Esophagus muscularis mucosa (tissue), 4 donors: ENCODE data around the gene CDC20. TPM values are rescaled to one million over a fixed set of nuclear protein-coding genes. Genes with fewer than 3 reads are reported as not detected.
A peak's percentile ranks its signal among the peaks of the same experiment; 100 is the strongest.

Experiments
- DNase-seq: peaks from one replicate; pipeline ENCODE4 v3.0.0-alpha.2; 2017; ENCODE audit errors: extremely low spot score
- H3K27ac ChIP-seq, 4 donors: fragments of 200-600 bp; sonication (generic); replicated peaks in 1 of 4; 1 replicate in 3 of 4; 2 replicates in 1 of 4; pipeline ENCODE4 v1.5.1; 2016 to 2019; ENCODE audit warnings: mild to moderate bottlenecking in 1 of 4
- H3K27me3 ChIP-seq, 4 donors: fragments of 200-600 bp; sonication (generic); one replicate each; pipeline versions ENCODE4 v1.5.1 to v1.6.0; 2016 to 2019
- H3K36me3 ChIP-seq, 4 donors: fragments of 200-600 bp; sonication (generic); one replicate each; pipeline ENCODE4 v1.5.1; 2016 to 2019
- H3K4me1 ChIP-seq, 4 donors: fragments of 200-600 bp; sonication (generic); one replicate each; pipeline ENCODE4 v1.5.1; 2016 to 2019
- H3K4me3 ChIP-seq, 4 donors: fragments of 200-600 bp; sonication (generic); 1 replicate in 2 of 4; 2 replicates in 2 of 4; pipeline ENCODE4 v1.5.1; 2016 to 2019; ENCODE audit warnings: mild to moderate bottlenecking in 4 of 4, moderate library complexity in 1 of 4
- H3K9me3 ChIP-seq, 4 donors: fragments of 200-600 bp; sonication (generic); 1 replicate in 3 of 4; 2 replicates in 1 of 4; pipeline ENCODE4 v1.5.1; 2016 to 2019
- CTCF ChIP-seq, 3 experiments: fragments of 200-600 bp in 2 of 3; fragments of 450-650 bp in 1 of 3; sonication (generic) in 2 of 3; IDR thresholded peaks; one replicate each; pipeline ENCODE4 v1.5.1; 2017 to 2019; ENCODE audit warnings: antibody characterized with exemption in 3 of 3, mild to moderate bottlenecking in 2 of 3, moderate library complexity in 1 of 3
- EP300 ChIP-seq: sonication (generic); formaldehyde crosslinking; IDR thresholded peaks from one replicate; pipeline ENCODE4 v1.6.1; 2017; ENCODE audit warnings: antibody characterized with exemption
- POLR2A ChIP-seq: fragments of 450-650 bp; IDR thresholded peaks from one replicate; pipeline ENCODE4 v1.6.1; 2017; ENCODE audit warnings: antibody characterized with exemption, moderate library complexity, mild to moderate bottlenecking, low read depth
- POLR2AphosphoS5 ChIP-seq, 2 donors: sonication (generic); formaldehyde crosslinking; IDR thresholded peaks; one replicate each; pipeline ENCODE4 v1.6.1; 2017; ENCODE audit warnings: antibody characterized with exemption in 2 of 2
- WGBS: methylation state at CpG from one replicate; pipeline ENCODE4 v1.1.5; 2018; 5-methylcytosine and 5-hydroxymethylcytosine counted together
- intact Hi-C: fragments of 100-400 bp; cut with DNase I; formaldehyde crosslinking; loops from one replicate; pipeline ENCODE4 v1.15.1; 2023
- total RNA-seq, 4 donors: library from RNA; depleted of rRNA; stranded (reverse); fragments of >200 nt; gene quantifications; one replicate each; pipeline versions ENCODE4 v1.1.0 to v1.2.1, GENCODE V29; 2016

Gene CDC20
- total RNA-seq, 4 donors from 2014 or later = 0.42 to 1.7 TPM; not detected in 2

GRCh38 chr1:43387976-43388599, 29.3 kb downstream of the CDC20 start:
- intact Hi-C loops = no loop called here
- TF ChIP-seq POLR2A = no peak
- TF ChIP-seq POLR2AphosphoS5 (IDR thresholded peaks at IDR 0.05) = no peak
- no peak for TF ChIP-seq CTCF (IDR thresholded peaks at IDR 0.05)
- TF ChIP-seq EP300 = no peak
- peaks cover 24 to 40% (median 30%) of the 10 kb centered on the region in 4 donors for H3K4me1 ChIP-seq
- peak overlapping the region in 3 of 4 donors; percentile 81 to 92 (median 90) for H3K4me3 ChIP-seq
- H3K9me3 ChIP-seq = no peaks in the 10 kb centered on the region
- peaks cover 35 to 47% (median 42%) of the 10 kb centered on the region in 4 donors for H3K36me3 ChIP-seq
- no peak for DNase-seq
- 82% methylated on average over 4 of the region's 4 CpGs for WGBS
- H3K27ac ChIP-seq = no peak overlapping the region
- no peaks in the 10 kb centered on the region for H3K27me3 ChIP-seq

- Histone ChIP-seq H3K27ac (no peak overlapping the region), H3K4me3 (peak overlapping the region; percentile 81 to 92 (median 89)), H3K36me3 (peaks cover 32 to 41% (median 37%) of the 10 kb centered on the region in 4 donors), H3K27me3 (no peaks in the 10 kb centered on the region), H3K4me1 (peaks cover 24 to 40% (median 30%) of the 10 kb centered on the region in 4 donors), H3K9me3 (no peaks in the 10 kb centered on the region)
- intact Hi-C loops = no loop called here
- TF ChIP-seq POLR2A (no peak), CTCF (IDR thresholded peaks at IDR 0.05) (no peak), POLR2AphosphoS5 (IDR thresholded peaks at IDR 0.05) (no peak), EP300 (no peak)
- 54% methylated on average over 3 of the region's 3 CpGs for WGBS
- no peak for DNase-seq
Measured at GRCh38 chr1:43388613-43389012, 29.8 kb downstream of the CDC20 start.

GRCh38 chr1:43389326-43390313, 30.8 kb downstream of the CDC20 start, which contains the start of the genes MED8 and SZT2:
MED8 (minus strand) TSS chr1:43389800; CDS start chr1:43389764, 36 bp downstream.
SZT2 (plus strand) TSS chr1:43389899; CDS start chr1:43389969, 70 bp downstream.
- DNase-seq = peak; percentile 99
- no peaks in the 10 kb centered on the region for H3K9me3 ChIP-seq
- H3K4me1 ChIP-seq = peaks cover 24 to 40% (median 30%) of the 10 kb centered on the region in 4 donors
- intact Hi-C loops = no loop called here
- H3K27ac ChIP-seq = peak within 1 kb of the TSS; percentile 82 to 91 (median 86)
- WGBS = under 1% methylated on average over 43 of the region's 65 CpGs
- H3K27me3 ChIP-seq = no peaks in the 10 kb centered on the region
- TF ChIP-seq POLR2AphosphoS5 (IDR thresholded peaks at IDR 0.05) = peak; percentile 91 to 94
- TF ChIP-seq POLR2A = peak; percentile 76
- no peak for TF ChIP-seq CTCF (IDR thresholded peaks at IDR 0.05)
- no peak for TF ChIP-seq EP300
- peak within 1 kb of the TSS; percentile 81 to 92 (median 89) for H3K4me3 ChIP-seq
- H3K36me3 ChIP-seq = peaks cover 22 to 31% (median 27%) of the 10 kb centered on the region in 4 donors

GRCh38 chr1:43392702-43393101, 33.9 kb downstream of the CDC20 start:
- intact Hi-C loops = no loop called here
- no peak for DNase-seq
- Histone ChIP-seq H3K4me1 (peaks cover 24 to 41% (median 38%) of the 10 kb centered on the region in 4 donors), H3K27me3 (no peaks in the 10 kb centered on the region), H3K27ac (no peak overlapping the region), H3K36me3 (peaks cover 0 to 5% (median under 1%) of the 10 kb centered on the region in 4 donors), H3K4me3 (no peak overlapping the region), H3K9me3 (no peaks in the 10 kb centered on the region)
- no peak for TF ChIP-seq POLR2A
- no peak for TF ChIP-seq CTCF (IDR thresholded peaks at IDR 0.05)
- TF ChIP-seq EP300 = no peak
- no peak for TF ChIP-seq POLR2AphosphoS5 (IDR thresholded peaks at IDR 0.05)
- 81% methylated on average over 3 of the region's 3 CpGs for WGBS
